ENCODE data around the gene IWS1.

Gene IWS1

DNA sequence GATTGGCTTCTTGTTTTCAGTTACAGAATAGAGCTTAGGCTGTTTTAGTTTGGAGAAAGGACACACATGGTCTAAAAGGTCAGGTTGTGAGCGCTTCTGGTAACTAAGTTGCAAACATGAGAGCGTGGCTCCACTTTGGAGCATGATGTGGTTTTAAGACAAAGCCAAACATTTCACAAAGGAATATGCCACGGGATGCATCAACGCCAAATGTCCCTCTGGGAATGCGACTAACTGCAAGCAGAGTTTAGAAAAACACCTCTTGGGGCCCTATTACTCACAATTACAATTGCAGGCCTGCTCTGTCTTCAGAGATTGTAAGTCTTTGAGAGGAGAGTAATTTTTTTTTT, 34.6 kb upstream of the IWS1 start:
- peak; percentile 5 for DNase-seq (ENCODE audit: low read depth)
- no peak overlapping the region for H3K4me3 ChIP-seq (ENCODE audit: low read depth, low read length)
- TF ChIP-seq, protein P1, sequence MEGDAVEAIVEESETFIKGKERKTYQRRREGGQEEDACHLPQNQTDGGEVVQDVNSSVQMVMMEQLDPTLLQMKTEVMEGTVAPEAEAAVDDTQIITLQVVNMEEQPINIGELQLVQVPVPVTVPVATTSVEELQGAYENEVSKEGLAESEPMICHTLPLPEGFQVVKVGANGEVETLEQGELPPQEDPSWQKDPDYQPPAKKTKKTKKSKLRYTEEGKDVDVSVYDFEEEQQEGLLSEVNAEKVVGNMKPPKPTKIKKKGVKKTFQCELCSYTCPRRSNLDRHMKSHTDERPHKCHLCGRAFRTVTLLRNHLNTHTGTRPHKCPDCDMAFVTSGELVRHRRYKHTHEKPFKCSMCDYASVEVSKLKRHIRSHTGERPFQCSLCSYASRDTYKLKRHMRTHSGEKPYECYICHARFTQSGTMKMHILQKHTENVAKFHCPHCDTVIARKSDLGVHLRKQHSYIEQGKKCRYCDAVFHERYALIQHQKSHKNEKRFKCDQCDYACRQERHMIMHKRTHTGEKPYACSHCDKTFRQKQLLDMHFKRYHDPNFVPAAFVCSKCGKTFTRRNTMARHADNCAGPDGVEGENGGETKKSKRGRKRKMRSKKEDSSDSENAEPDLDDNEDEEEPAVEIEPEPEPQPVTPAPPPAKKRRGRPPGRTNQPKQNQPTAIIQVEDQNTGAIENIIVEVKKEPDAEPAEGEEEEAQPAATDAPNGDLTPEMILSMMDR (conservative IDR thresholded peaks at IDR 0.05; ENCODE audit: low read depth, low read length): no peak

DNA sequence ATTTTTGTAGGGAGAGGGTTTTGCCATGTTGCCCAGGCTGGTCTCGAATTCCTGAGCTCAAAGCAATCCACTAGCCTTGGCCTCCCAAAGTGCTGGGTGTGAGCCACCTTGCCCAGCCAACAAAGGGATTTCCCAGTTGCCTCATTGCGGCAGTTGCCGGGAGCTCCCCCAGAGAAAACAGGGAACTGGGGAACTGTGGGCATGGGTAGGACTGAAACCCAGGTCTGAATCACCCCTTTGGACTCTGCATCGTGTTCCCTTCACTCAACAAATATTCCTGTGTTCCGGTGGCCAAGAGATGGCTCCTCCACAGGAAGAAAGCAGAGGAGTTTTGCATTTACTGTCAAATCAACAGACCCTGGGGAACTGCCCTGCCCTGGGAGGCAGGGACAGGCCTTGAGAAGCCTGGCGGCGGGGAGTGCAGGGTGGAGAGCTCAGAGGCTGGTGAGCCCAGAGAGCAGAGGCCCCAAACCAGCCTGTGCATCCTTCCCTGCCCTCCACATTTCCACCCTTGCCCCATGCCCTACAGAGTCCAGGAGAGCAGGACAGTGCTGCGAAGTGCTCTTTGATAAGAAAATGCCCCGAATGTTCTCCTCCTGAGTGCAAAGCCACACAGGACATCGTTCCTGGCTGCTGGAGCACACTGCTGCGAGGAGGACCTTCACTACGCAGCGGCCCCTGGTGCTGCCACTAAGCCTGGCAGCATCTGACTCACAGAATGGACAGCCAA, 34.1 kb upstream of the IWS1 start:
- H3K4me3 ChIP-seq (ENCODE audit: low read depth, low read length): no peak overlapping the region
- TF ChIP-seq, protein P1 (conservative IDR thresholded peaks at IDR 0.05; ENCODE audit: low read depth, low read length): no peak
- DNase-seq (ENCODE audit: low read depth): no peak

DNA sequence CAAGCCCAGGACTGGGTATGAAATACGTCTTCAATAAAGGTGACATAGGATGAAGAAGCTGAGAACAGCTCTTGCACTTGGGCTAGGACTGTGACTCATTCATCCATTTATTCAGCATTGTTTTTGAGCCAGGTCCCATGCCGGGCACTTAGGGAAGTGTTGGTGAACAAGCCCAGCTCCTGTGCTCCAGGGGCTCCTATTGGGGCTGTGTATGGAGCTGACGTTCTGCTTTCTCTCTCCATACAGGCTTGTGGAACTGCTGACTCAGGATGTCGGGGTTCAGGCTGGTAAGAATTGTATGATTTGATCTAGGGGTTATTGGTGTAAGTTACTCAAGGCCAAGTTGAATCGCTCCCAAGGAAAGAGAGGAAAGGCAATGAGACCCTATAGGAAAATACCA, 33.2 kb upstream of the IWS1 start:
- TF ChIP-seq, protein P1 (conservative IDR thresholded peaks at IDR 0.05; ENCODE audit: low read depth, low read length): no peak
- H3K4me3 ChIP-seq (ENCODE audit: low read depth, low read length): no peak overlapping the region
- DNase-seq (ENCODE audit: low read depth): no peak

DNA sequence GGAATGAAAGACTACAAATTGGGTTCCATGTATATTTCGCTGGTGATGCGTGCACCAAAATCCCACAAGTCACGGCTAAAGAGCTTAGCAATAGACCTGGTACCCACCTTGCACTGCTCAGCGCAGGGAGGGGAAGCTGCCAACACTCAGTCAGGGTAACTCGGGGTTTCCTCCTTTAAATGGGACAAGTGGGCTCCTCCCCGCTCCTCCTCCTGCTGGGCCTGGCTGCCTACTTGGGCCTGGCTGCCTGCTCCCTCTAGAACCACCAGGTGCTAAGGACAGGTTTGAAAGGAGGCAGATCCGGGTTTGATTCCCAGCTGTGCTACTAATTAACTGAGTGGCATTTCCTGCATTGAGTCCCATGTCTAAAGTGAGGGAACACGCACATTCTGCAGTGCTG, 32.6 kb upstream of the IWS1 start:
- TF ChIP-seq, protein P1 (conservative IDR thresholded peaks at IDR 0.05; ENCODE audit: low read depth, low read length): no peak
- DNase-seq (ENCODE audit: low read depth): no peak
- no peak overlapping the region for H3K4me3 ChIP-seq (ENCODE audit: low read depth, low read length)

DNA sequence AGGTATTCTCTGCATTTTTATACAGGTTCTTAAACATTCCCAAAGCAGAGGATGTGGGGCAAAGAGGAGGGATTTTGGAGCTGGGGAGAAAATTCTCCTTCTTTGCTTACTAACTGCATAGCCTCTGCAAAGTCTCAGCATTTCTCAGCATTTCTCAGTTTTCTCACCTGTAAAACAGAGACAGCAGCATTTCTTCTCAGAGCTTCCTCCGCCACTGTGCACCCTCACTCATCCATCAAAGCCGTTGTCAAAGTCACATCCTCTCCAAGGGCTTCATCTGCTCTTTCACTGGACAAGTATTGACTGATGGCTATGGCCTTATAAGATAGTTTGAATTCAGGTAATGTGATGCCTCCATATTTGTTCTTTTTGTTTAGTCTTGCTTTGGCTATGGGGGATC, 26.6 kb upstream of the IWS1 start:
- H3K4me3 ChIP-seq (ENCODE audit: low read depth, low read length): no peak overlapping the region
- no peak for DNase-seq (ENCODE audit: low read depth)
- TF ChIP-seq, protein P1 (conservative IDR thresholded peaks at IDR 0.05; ENCODE audit: low read depth, low read length): no peak

DNA sequence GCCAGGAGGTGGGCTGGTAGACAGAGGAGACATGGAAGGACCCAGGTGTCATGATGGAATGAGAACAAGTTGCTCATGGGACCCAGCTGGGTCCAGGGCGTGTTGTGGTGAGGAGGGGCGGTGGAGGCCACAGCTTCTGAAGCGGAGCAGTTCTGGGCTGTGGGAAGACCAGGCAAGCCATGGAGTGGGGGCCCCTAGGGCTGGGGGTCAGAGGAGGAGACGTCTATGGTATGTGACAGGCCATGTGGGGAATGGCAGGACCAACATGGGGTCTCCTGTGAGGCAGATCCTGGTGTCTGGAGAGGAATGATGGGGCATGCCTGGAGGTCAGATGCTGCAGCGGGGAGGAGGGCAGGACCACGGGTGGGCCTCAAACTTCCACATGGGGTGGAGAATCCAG, 26.0 kb upstream of the IWS1 start:
- TF ChIP-seq, protein P1 (conservative IDR thresholded peaks at IDR 0.05; ENCODE audit: low read depth, low read length): no peak
- no peak overlapping the region for H3K4me3 ChIP-seq (ENCODE audit: low read depth, low read length)
- no peak for DNase-seq (ENCODE audit: low read depth)

DNA sequence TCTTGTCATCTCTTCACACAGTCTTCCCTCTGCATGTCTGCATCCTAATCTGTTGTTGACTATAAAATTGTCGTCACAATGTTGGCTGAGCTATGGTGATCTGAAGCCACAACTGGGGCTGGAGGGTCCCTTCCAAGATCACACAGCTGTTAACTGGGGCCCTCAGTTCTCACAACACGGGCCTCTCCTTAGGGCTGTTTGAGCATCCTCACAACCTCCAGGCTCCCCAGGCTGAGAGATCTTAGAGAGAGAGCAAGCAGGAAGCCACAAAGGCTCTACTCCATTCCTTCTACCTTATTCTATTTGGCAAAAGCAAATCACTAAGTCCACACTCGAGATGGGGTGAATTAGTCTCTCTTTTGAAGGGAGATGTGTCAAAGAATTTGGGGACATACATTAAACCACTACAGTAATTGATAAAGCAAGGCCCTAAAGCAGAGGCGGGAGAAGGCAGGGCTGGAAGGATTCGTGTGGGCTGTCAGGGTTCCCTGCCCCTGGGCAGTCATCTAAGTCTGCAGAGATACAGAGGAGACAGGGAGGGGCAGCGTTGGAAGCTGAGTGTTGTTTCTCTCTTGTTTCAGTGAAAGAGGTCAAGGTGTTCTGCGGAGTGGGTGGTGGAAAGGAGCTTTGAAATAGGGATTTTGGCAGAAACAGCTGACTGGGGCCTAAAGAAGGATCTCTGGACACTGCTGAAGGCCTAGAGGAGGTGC, 25.1 kb upstream of the IWS1 start:
- no peak for DNase-seq (ENCODE audit: low read depth)
- TF ChIP-seq, protein P1 (conservative IDR thresholded peaks at IDR 0.05; ENCODE audit: low read depth, low read length): no peak
- no peak overlapping the region for H3K4me3 ChIP-seq (ENCODE audit: low read depth, low read length)
